G401.6 (cell line): ENCODE measurements around the gene SULF2.

Source experiments
- FAIRE-seq: peaks from 2 replicates; lab custom pipeline; 2012; peaks lifted over from hg19 to GRCh38; lab: Jason Lieb, UNC

Gene SULF2

DNA sequence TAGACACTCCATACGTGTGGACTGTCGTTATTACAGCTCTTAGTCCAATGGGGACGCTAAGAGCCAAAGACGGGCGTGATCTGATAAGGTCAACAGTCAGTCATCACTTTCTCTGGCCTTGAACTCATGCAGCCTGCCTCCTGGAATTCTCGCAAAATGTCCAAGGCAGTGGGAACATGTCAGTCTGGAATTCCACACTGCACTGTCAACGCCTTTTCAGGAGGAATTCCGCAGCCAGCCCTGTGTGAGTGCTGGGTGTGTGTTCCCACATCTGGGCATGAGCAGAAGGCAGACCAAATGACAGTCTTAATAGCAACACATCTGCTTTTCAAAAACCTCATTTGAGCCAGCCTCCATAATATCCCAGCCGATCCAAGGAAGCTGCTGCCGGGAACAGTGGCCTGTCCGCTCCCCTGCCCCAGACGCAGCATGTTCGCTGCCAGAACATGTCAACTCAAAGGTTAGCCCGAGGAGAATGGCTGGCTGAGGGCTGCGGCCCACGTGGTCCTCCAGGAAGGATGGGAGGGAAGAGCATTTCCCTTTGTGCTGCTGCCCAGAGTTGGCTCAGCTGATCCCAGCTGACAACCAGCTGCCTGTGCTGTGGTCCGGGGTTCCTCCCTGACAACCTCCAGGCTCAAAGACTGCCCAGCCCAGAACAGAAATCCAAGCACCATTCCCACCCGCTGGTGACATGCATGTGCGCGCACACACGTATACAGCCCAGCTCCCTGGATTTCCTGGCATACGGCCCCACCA is 103.1 kb downstream of the SULF2 start:
- no peak for FAIRE-seq

DNA sequence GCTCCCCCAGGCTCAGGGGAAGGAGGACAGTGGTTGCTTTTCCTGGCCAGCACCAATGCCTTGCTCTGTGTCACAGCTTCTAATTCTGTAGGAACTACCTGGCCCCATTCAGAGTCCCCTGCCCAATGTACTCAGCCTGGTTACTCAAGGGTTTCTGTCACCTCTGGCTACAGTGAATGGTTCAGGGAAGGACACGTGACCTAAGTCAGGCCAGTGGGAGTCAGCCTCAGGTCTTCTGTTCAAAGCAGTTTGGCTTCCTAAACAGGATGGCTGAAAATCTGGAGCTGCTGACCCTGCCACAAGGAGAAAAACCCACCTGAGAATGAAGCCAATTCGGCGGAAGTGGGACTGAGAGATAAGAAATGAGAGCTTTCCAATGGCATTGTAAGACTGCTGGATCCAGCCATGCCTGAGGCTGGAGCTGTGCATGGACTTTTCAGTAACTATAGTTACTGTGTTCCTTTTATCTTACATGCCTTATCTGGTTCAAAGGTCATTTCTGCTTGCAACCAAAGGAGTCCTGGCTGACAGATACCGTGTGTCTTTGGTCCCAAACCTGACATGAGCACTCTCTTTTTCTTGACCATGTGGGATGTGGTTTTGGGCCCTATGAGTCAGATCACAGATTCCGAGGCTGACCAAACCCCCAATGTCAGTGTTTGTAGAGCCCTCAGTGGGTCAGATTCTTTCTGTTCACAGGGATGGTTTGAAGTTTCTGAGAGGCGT is 104.3 kb downstream of the SULF2 start:
- no peak for FAIRE-seq

DNA sequence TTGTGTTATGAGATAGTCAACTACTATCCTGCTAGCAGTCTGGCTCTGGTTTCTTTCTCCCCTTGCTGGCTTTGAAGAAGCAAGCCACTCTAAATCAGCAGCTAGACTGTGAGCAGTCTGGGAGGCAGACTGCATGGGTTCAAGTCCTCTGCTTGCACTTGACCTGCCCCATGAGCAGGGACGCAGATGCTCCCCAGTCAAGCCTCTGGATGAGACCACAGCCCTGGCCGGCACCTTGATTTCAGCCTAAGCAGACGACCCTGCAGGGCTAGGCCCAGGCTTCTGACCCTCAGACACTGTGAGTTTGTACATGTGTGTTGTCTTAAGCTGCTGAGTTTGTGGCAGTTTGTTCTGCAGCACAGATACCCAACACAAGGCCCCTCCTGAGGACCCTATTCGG is 105.8 kb downstream of the SULF2 start:
- no peak for FAIRE-seq

DNA sequence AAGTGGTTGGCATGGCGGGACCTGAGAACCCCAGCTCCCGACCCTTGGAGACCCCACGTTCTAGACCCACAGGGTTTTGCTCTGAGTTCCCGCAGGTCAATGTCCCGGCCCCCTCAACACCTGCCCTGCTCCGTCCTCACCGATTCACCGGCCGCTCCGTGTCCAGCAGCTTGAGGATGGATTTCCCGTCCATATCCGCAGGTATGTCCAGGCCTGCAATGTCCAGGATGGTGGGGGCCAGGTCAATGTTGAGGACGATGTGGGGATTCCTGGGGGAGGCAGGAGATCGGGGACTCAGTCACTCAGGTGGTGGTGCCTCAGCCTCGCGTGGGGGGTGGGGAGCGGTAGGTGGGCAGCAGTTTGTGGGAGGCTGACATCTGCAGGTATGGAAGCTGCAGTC is 106.7 kb downstream of the SULF2 start:
- FAIRE-seq: no peak

DNA sequence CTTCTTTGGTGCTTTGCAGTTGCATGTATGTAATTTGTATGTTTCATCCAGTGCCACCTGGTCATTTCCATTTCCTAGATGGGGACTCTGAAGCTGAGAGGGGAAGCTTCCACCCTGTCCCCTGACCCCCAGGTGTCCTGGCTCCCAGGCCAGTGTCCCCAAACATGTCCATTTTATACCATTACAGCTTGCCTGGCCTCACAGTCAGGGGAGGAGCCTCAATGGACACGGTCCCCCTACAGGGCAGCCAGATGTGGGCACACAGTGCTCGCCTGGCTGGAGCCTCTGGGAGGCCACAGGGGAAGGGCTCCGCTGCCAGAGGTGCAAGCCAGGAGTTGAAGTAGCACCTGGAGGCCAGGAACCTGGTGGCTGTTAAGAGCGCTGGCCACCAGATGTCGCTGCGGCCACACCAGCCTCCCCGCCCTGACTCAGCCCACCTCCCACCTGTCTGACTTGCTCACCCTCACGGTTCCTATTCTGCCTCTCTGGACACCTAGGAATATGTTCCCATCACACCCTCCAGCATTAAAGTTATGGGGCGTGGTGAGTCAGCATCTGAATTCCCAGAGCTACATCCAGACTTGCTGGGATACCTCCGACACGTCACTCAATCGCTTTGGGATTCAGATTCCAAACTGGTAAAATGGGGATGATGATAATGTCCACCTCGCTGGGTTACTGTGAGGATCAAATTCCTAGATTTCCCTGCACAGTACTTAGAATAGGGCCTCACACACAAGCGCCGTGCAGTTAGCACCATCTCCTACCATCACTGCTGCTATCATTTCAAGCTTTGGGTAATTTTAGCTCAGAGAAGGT is 107.4 kb downstream of the SULF2 start:
- FAIRE-seq: no peak

DNA sequence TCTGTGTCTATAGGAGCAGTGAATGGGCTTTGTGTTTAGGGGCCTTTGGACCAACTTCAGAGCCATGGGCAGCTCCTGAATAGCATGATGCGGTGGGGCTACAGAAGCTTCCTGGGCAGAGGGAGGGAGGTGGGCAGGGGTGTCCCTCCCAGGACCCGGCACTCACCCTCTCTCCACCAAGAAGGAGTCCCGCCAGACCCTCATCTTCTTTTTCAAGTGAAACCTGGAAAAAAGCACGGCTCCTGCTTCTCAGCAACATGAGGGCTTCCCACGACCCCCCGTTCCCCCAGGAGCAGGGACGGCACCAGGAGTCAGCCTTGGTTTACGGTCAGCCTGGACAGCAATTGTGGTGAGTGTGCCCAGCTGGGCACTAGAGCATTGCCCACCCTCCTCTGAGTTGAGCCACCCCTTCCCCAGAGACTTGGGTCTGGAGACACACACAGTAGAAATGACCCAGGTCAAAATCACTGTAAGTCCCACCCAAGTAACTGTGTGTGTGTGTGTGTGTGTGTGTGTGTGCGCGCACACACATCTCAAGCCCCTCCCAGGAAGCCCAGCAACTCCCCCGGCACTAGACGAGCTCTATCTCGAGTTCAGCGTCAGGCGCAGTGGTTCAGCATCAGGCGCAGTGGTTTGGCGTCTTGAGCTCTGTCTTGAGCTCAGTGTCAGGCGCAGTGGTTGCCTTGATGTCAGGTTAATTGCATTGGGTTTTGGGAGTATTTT is 108.2 kb downstream of the SULF2 start:
- FAIRE-seq: no peak

DNA sequence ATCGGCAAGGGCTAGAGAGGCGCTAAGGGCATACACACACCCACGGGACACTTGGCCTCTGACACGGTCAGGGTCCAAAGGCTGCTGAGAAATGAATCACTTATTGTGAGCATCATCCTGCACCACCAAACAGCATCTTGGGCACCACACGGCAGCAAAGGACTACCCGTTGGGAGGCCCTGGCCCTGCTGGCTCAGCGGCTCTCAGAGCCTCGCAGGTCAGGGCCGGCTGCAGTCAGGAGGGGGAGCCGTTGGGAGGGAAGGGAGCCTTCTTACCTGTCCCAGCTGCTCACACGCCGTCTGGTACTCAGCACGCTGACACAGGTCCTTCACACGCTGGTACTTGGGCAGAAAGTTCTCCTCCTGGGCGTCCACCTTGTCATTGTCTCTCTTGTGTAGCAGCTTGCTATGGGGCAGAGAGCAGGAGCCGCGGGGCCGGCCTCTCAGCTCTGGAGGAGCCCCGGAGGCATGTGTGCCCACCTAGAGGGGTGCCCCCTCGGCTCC is 109.0 kb downstream of the SULF2 start:
- no peak for FAIRE-seq

DNA sequence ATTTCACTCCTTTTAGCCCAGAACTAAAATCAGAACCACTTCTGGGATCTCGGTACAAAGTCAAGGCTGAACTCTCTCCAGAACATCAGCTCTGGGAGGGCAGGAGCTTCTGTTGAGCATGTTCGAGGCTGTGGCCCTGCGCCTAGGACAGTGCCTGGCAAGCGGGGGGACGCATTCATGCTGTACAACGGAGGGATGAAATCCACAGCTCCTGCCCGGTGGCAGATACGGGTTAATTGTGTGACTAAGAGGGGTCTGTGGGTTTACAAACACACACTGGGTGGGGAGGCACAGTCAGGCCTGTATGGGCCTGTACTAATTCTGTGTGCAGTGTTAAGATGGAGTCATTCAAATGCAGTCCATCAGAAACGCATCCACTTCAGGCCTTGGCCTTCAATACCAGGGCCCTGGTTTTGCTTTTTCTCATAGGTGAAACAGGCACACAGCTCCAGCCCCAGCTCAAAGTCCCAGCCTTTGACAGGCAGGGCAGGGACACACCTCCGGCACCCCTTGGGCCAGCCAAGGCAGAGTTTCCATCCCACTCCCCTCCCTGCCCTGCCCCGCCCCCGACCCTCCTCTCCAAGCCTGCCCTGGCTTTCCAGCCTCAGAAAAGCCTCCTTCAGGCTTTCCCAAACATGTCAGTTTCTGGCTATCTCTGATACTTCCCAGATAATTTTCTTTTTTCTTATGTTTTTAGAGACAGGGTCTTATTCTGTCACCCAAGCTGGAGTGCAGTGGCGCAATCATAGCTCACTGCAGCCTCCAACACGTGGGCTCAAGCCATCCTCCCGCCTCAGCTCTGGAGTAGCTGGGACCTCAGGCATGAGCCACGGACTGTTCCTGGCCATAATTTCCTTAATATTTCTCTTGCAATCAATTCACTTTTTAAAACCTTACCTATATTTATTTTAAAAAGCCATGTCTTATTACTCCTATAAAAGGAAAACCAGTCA is 109.8 kb downstream of the SULF2 start:
- no peak for FAIRE-seq

DNA sequence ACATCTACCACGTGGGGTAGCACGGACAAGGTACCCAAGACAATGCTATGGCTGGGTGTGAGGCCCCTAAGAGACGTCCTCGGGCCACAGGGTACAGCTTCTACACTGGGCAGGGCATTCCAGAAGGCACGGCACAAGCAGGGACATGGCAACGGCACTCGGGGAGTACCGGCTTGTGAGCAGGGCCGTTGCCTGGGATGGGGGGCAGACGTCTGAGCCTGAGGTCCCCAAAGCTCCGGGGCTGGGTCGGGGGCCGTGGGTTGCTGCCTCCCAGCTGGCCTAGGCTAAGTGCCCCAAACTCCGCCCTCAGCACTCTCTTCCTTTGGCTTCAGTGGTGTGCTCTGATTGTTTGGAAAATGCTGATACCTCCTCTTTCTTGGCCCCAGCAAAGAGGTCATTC is 110.6 kb downstream of the SULF2 start:
- no peak for FAIRE-seq

DNA sequence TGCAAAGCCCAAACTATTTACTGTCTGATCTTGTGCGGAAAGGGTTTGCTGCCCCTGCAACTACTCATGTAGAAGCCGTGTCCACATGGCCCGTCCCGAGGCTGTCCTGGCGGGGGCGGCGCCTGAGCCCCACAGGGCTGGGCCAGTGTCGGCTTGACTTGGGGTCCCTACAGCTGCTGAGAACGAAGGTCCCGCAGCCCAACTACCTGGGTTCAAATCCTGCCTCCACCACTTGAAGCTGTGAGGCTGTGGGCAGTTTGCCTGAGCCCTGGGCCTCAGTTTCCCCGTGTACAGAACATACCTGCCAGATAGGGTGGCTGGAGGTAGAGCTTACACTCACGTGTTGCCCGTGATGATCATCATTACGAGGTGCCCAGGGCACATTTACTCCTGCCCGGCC is 111.1 kb downstream of the SULF2 start:
- FAIRE-seq: no peak

DNA sequence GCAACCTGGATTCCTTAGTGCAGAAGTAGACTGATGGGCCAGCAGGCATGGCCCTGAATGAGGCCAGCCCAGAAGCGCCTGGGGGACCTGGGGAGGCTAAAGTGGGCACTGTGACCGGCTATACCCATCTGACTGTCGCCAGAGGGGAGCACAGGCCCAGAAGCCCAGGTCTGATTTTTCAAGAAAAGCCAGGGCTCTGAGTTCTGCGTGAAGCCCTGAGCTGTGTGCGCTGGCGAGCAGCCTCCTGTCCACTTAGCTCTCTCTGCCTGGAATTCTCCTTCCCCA is 111.7 kb downstream of the SULF2 start:
- FAIRE-seq: no peak

DNA sequence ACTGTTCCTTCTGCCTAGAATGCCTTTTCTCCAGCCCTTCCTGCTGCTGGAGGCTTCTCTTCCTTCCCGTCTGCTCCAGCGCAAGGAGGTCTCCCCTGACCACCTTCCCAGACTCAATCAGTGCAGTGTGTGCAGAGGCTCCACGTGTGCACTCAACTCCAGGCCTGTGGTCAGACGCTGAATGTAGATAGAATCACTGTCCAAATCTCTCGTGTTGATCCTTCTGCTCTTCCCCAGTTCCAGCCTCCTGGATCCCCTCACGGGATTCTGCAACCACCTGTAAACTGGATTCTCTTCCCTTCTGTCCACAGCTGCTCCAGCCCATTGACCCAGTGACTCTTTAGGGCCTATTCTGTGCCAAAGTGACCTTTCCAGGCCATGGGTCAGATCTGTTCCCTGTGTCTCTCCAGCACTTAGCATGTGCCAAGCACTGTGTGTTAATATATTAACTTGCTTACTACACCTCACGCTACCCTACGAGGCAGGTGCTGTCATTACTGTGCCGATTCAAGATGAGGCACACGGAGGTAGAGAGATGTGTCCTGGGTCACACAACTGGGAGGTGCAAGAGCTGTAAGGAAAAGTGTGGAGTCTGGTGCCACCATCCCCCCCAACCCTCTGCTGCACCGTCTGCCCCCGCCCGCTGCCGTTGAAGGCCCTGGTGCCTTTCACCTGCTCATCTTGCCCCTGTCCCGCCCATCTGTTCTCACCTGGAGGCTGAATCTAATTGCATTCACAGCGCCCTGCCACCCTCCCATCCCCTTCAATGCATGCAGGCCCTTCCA is 112.2 kb downstream of the SULF2 start:
- FAIRE-seq: no peak

DNA sequence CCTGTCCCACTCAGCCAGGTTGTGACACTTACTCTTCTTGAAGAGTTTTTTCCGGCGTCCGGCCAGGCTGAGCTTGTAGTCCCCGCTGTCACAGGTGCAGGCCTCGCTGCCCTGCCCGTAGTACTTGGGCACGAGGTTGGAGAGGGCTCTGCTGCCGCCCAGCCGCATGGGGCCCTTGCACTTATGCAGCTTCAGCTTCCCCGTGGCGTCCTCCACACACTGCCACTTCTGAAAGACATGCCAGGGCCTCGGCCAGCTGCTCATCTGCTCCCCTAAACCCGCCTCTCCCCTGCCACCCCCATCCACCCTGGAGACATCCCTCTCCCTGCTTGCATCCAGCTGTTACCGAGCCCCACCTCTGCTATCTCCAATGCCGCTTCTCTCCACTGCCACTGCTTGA is 113.1 kb downstream of the SULF2 start:
- no peak for FAIRE-seq

DNA sequence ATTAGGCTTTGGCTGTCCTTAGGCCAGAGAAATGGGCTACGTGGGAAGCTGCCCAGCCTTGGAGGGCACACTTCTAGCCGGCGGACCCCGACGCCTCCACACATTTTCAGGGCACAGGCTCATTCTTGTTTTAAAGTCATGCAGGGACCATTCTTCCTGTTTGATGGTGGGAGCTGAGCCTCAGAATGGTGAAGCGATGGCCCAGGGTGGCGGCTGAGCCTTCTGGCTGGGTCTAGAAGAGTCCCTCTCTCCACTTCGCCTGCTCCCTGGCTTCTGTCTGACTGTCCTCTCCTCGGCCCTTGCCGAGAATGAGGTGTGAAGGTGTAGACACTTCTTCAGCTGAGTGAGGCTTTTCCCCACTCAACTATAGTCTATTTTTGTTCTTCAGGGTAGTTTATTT is 114.4 kb downstream of the SULF2 start:
- FAIRE-seq: no peak

DNA sequence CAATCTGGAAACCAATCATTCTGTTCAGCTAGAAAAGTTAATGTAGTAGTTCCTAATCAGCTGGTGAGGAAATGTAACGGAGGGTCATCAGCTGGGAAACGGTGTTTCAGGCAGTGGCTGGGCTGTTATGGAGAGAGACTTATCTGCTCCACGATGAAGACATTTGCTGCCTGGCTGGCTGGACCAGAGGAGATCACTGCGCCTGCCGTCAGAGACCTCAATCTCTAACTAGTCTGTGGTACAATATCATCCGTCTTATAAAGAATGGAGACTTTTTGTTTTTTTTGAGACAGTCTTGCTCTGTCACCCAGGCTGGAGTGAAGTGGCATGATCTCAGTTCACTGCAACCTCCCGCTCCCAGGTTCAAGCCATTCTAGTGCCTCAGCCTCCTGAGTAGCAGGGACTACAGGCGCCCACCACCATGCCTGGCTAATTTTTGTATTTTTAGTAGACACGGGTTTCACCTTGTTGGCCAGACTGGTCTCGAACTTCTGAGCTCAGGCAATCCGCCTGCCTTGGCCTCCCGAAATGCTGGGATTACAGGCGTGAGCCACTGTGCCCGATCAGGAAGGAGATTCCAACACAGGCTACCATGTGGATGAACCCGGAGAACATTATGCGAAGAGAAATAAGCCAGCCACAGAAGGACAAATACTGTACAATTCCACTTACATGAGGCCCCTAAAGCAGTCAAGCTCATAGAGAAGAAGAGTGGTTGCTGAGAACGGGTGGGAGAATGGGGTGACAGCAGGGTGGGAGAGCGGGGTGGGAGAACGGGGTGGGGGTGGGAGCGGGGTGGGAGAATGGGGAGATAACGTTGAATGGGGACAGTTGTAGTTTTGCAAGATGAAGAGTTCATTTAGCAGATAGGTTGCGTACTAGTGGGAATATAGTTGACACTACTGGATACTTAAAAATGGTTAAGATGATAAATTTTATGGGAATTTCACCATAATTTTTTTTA is 115.1 kb downstream of the SULF2 start:
- FAIRE-seq: no peak

DNA sequence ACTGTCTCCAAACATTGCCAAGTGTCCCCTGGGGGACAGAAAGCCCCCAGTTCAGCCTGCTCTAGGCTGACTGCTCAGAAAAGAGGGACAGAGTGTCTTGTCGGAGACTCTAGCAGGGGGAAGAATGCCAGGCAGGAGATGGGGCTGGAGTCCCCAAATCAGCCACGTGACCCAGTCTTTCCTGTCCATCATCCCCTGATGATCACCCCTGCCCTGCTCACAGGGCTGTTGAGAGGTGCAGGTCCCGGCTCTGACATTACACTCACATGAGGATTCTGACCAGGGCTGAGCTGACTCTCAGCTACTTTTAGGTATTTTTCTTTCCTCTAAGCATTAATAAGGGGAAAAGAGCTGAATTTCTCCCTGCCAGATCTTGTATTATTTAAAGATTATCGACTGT is 115.8 kb downstream of the SULF2 start:
- FAIRE-seq: no peak

DNA sequence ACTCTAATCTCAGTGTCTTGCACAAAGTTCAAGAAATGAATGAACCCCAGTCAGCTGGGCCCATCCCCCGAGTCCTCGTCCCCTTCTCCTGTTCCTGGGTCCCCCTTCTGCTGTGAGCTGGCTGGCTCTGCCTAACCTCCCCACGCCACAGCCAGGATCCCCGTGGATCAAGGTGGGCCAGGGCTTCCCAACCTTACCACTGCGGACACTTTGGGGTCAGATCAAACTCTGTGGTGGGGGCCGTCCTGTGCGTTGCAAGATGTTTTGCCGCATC is 116.2 kb downstream of the SULF2 start:
- FAIRE-seq: no peak

DNA sequence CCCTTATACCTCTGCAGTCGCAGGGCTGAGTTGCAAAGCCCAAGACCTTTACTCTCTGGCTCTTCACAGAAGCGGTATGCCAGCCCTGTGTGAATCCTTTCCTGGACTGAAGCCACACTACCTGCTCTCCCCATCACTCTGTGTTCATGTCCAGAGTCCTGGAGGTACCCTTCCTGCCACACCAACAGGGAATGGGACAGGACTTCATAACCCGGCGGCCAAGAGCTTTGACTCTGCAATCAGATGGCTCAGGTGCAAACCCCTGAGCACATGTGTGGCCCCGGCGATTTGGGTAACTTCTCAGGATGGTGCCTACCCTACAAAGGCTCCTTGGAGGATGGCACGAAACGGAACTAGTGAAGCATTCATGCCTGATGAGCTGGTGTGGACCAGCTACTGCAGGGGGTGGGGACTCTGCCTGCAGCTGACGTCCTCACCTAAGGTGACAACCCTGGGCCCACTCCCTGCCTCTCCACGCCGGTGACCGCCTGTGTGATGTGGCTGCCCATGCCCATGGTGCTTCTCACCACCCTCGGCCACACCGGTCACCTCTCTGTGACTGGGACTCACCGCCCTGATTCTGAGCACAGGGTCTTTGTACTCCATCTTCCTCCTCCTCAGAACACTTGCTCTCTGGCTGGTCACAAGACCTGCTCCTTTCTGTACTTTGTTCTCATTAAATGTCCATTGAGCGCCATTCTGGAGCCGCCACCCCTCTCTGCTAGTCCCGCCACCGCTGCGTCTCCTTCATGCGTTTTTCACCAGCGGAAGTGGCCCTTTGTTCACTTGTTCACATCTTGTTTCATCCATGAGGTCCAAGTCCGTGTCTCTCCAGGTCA is 116.7 kb downstream of the SULF2 start:
- FAIRE-seq: no peak
